GM18951 (cell line): Measurements from ENCODE around the gene PIGN.

Source experiments
- POLR2A ChIP-seq: IDR thresholded peaks from 4 replicates; pipeline ENCODE4 v1.6.1; 2011; ENCODE audit warnings: mild to moderate bottlenecking; ENCODE audit not compliant: insufficient read length, insufficient read depth; ENCODE audit errors: extremely low read depth
- in situ Hi-C: fragments of 300-500 bp; cut with MboI; formaldehyde crosslinking; loops from one replicate; pipeline ENCODE4 v1.12.0; 2022; ENCODE audit warnings: low sequenced_read_pairs, mixed read lengths, inconsistent platforms; ENCODE audit not compliant: unreplicated experiment

Gene PIGN

GRCh38 chr18:62018759-62019041 is 168.2 kb downstream of the PIGN start:
- in situ Hi-C loops: no loop called here
- no peak for TF ChIP-seq POLR2A

- in situ Hi-C loops: no loop called here
- no peak for TF ChIP-seq POLR2A
These were observed 168.7 kb downstream of the PIGN start for GRCh38 chr18:62018034-62018758.

- in situ Hi-C loops: no loop called here
- TF ChIP-seq POLR2A: no peak
These were observed 169.2 kb downstream of the PIGN start for GRCh38 chr18:62017618-62018017.

GRCh38 chr18:62011416-62011815 is 175.4 kb downstream of the PIGN start:
- TF ChIP-seq POLR2A: no peak
- in situ Hi-C loops: no loop called here

- in situ Hi-C loops: no loop called here
- TF ChIP-seq POLR2A: no peak
These were observed 177.3 kb downstream of the PIGN start for GRCh38 chr18:62009521-62009920.

GRCh38 chr18:62001396-62001795 is 185.5 kb downstream of the PIGN start:
- no peak for TF ChIP-seq POLR2A
- in situ Hi-C loops: no loop called here

- TF ChIP-seq POLR2A: no peak
- in situ Hi-C loops: no loop called here
These were observed 187.9 kb downstream of the PIGN start for GRCh38 chr18:61998957-61999356.

- in situ Hi-C loops: no loop called here
- no peak for TF ChIP-seq POLR2A
These were observed 188.5 kb downstream of the PIGN start for GRCh38 chr18:61998335-61998734.

- in situ Hi-C loops: no loop called here
- TF ChIP-seq POLR2A: no peak
These were observed 191.2 kb downstream of the PIGN start for GRCh38 chr18:61995618-61996017.

GRCh38 chr18:61993831-61994230 is 193.0 kb downstream of the PIGN start:
- in situ Hi-C loops: no loop called here
- no peak for TF ChIP-seq POLR2A

- in situ Hi-C loops: no loop called here
These were observed 193.9 kb downstream of the PIGN start for GRCh38 chr18:61992923-61993322.

GRCh38 chr18:61992285-61992684 is 194.6 kb downstream of the PIGN start:
- TF ChIP-seq POLR2A: no peak
- in situ Hi-C loops: no loop called here

More at GRCh38 chr18:61992923-61993322, 193.9 kb downstream of the PIGN start:
- no peak for TF ChIP-seq POLR2A

GRCh38 chr18:61991836-61992235 is 195.0 kb downstream of the PIGN start:
- in situ Hi-C loops: no loop called here
- no peak for TF ChIP-seq POLR2A

GRCh38 chr18:61991201-61991600 is 195.7 kb downstream of the PIGN start:
- no peak for TF ChIP-seq POLR2A
- in situ Hi-C loops: no loop called here
